NOMO-1 (cell line): ENCODE measurements around the gene BARHL1.
A peak's percentile ranks its signal among the peaks of the same experiment; 100 is the strongest.

Source experiments
- DNase-seq, 2 experiments: peaks; one replicate each; lab custom pipeline; 2025; ENCODE audit not compliant: unreplicated experiment in 2 of 2; lab: John Stamatoyannopoulos, UW

Gene BARHL1

GRCh38 chr9:132586830-132587591, 4.6 kb downstream of the BARHL1 start:
- no peak for DNase-seq

GRCh38 chr9:132587592-132587955, 5.2 kb downstream of the BARHL1 start:
- DNase-seq: no peak

GRCh38 chr9:132588098-132588497, 5.7 kb downstream of the BARHL1 start:
- no peak for DNase-seq

- no peak for DNase-seq
These were observed 6.2 kb downstream of the BARHL1 start for GRCh38 chr9:132588501-132589147.

- no peak for DNase-seq
These were observed 7.0 kb downstream of the BARHL1 start for GRCh38 chr9:132589148-132590036.

DNA sequence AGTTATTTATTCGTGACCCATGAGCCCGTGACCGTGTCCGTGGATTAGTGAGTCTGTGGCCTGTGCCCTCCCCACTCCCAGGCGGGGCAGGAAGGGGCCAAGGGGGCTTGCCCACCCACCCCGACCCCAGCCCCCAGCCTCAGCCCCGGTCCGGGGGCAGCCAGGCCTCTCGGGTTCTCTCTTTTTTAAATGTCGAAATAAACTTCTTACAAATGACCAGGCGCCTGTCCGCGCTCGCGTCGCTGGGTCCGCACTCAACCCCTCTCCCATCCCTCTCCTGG, 7.6 kb downstream of the BARHL1 start:
- no peak for DNase-seq

DNA sequence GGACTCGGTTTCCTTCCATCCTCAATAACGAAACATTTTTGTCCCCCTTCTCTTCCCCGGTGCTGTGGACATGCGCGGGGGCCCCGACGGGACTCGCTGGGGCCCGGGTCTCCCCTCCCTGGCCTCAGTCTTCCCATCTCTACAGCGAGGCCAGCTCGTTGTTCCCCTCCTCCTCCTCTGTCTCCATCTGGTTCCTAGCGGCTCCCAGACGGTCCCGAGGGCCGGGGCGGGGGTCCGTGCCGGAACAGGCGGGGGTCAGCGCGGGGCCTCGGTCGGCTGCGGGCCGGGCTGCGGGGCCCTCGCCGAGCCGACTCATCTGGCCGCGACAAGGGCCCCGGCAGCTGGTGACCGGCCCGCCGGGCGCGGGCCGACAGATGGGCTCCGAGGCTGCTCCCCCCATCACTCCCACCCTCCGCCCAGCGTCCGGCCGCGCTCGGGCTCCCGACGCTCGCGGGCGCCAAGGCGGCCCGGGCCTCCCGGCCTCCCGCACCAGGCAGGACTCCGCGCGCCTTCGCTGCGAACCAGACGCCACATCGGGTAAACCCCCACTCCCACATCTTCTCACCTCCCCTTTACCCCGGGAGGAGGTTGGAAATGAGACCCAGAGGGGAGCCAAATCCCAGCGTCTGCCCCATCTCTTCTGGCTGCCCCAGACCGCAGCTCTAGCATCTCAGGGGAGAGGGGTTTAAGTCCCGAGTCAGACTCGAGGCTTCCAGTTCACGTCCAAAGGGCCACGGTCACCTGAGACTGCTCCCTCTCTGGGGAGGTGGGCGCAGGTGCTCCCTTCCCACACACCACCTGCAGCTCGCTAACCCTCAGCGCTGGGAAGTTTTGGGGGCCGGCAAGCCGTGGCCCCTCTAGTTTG, 8.1 kb downstream of the BARHL1 start:
- DNase-seq: no peak

- no peak for DNase-seq
These were observed 8.8 kb downstream of the BARHL1 start for GRCh38 chr9:132591244-132591643.

DNA sequence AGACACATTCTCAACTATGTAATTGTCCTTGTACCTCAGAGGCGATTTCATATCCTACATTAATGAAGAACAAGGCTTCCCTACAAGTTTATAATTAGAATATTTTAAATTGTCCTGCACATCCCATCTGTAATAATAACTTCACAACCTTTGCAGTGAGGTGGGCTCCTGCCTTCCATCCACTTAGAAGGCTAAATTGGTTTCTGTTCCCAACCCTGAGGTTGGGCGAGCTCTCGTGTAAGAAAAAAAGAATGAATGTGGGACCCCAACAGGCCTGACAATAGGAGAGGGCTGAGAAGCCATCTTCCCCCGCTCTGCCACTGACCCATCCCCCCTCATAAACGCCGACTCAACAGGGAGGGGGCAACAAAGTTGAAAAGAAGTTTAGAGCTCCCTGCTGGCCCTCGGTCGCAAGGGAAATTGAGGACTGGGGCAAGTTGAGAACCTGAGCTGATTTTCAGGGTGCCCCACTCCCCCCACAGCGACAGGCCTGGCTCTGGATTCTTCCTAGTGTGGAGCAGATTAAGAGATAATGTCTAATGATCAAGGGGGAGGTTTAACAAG, 9.4 kb downstream of the BARHL1 start:
- DNase-seq: no peak

- DNase-seq: no peak
These were observed 10.0 kb downstream of the BARHL1 start for GRCh38 chr9:132592451-132592850.

- no peak for DNase-seq
These were observed 12.0 kb downstream of the BARHL1 start for GRCh38 chr9:132594412-132594811.

GRCh38 chr9:132595319-132595718, 12.9 kb downstream of the BARHL1 start:
- DNase-seq: no peak

GRCh38 chr9:132596200-132596599, 13.8 kb downstream of the BARHL1 start:
- peak; percentile 34 to 64 for DNase-seq

DNA sequence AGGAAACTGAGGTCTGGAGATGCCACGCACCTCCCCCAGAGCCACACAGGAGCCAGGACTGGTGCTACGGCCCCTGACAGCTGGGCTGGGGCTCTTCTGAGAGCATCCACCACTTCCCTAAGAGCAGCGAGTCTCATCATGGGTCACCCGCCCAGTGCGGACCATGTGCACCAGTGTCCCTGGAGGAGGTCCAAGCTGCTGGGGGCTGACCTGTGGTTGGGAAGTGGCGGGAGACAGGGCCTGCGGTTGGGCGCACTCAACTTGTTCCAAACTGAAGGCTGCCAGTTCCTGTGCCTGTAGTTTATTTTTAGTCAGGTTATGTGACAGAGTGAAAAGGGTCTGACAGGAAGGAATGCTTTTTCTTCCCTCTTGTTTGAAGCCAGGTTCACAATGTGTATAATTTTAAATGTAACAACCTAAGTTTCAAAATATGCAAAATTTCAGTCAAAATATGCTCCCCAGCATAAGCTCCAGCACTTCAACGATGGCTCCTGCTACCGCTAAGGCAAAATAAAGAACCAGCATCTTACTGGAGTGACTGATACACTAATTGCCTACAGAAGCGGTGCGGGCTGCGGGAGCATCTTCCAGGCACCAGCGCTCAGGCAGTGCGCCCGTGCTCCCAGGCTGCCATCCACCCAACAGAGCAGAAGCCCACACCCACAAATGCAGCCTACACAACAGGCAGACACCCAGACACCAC, 14.8 kb downstream of the BARHL1 start:
- no peak for DNase-seq

- DNase-seq: no peak
These were observed 18.0 kb downstream of the BARHL1 start for GRCh38 chr9:132600326-132600984.

DNA sequence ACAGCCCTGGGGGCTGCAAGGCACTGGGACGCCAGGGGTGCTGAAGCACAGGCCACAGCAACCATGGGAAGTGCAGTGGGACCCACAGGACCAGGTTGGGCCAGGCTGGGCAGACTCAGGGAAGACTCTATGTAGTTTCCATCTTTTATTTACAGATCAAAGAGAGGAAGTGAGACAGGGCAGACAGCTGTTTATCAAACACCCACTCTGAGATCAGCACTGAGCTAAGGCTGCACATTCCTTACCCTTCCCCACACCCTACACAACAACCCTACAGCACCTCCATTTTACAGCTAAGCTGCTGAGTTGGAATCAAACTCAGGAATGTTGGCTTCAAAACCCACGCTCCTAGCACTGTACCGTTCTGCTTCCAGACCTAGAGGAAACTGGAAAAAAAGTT, 19.8 kb downstream of the BARHL1 start:
- no peak for DNase-seq

GRCh38 chr9:132605387-132605786, 23.0 kb downstream of the BARHL1 start:
- no peak for DNase-seq

- DNase-seq: no peak
These were observed 23.7 kb downstream of the BARHL1 start for GRCh38 chr9:132606066-132606465.

DNA sequence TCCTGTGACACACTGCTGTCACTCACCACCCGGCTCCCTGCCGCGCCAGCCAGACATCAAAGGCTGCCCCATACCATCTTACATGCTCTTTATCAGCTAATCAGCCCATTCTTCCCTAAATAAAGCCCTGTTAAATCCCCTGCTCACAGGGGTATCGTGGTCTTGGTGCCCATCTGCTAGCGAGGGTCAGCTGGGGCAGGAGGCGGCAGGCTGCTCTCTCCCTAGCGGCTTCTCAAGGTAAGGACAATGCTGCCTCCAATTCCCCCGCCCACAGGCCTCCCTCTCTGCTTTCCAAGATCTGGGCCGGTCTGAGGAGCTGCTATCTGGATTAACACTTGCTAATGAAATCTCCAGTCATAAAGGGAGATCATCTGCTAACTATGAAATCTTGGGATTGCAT, 26.8 kb downstream of the BARHL1 start:
- no peak for DNase-seq
